Measurements from ENCODE around the gene ANKRD6. TPM values are rescaled to one million over a fixed set of nuclear protein-coding genes. Genes with fewer than 3 reads are reported as not detected.
A peak's percentile ranks its signal among the peaks of the same experiment; 100 is the strongest.

The ANKRD6 gene
- total RNA-seq, 1 donor from 2014 or later = 15.0 TPM

- ATAC-seq (ENCODE audit: poor library complexity) (no peak), DNase-seq (no peak)
Measured at GRCh38 chr6:89495961-89496535, 63.1 kb downstream of the ANKRD6 start.

DNA sequence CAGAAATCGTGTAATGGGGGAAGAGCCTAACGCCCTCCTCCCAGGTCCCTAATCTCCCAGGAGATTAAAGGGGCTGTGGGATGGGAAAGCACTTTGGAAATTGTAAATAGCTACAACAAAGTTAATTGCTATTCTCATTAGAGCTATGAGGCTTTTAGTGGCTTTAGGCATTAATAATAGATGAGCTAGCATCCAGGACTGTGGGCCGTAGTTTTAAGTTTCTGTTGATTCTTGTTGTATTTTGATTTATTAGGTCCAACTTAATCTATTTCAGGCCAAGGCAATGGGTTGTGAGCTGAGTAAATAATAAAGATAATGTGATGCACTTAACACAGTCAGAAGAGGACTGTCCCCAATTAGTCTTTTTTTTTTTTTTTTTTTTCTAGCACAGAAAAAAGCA, 67.7 kb downstream of the ANKRD6 start:
- ATAC-seq (ENCODE audit: poor library complexity) = no peak
- intact Hi-C loops (cut with DNase I) = no loop called here
- DNase-seq = no peak

More at GRCh38 chr6:89495961-89496535, 63.1 kb downstream of the ANKRD6 start:
- intact Hi-C loops (cut with DNase I) = no loop called here

DNA sequence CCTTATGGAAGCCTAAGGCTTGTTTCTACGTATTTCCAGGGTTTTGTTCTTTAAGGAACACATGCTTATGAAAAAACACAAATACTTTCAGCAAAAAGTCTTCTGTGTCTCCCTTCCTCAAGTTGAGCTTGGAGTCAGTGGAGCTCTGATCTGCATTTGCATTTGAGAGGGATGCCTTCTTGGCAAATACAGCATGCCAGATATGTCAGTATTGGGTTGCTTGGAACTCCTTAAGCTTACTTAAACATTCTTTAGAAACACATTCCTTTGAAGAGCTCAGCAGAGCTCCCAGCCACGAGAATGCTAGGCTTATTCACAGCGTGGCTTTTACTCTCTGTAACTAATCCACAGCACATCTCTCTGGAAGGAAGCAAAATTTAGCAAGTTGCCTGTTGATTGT, 68.3 kb downstream of the ANKRD6 start:
- ATAC-seq (ENCODE audit: poor library complexity) (no peak), DNase-seq (no peak)
- intact Hi-C loops (cut with DNase I) = no loop called here

DNA sequence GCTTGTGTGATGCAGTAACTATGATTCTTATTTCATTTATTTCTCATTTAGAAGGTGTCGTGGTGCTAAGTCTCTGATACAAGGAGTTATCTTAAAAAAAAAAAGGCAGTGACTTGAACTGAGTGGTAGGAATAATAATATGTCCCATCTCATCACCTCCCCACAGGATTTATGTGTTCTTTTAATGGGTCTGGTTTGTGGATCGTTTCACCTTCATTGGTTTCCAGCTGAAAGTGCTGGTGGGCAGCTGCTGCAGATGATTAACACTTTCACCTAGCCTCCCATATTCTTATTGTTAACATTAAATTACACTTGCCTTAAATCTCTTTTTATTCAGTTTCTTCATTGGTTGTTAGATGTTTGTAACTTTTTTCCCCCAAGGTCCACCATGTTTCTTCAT, 68.8 kb downstream of the ANKRD6 start:
- intact Hi-C loops (cut with DNase I) = no loop called here
- no peak for DNase-seq
- no peak for ATAC-seq (ENCODE audit: poor library complexity)

DNA sequence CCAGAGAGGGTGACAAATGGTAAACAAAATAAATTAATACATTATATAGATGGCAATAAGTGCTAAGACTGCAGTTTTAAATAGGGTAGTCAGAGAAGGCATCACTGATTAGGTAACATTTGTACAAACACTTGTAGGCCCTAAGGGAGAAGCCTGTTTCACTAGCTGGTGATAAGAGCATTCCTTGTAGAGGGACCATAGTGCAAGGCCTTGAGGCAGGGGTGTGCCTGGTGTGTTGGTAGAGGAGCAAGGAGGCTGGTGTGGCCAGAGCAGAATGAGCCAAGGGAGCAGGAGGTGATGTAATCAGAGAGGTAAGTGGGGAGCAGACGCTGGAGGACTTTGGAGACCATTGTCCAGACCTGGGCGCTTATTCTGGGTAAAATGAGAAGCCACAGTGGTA, 70.7 kb downstream of the ANKRD6 start:
- no peak for DNase-seq
- ATAC-seq (ENCODE audit: poor library complexity) = no peak
- intact Hi-C loops (cut with DNase I) = no loop called here

GRCh38 chr6:89505847-89506246, 72.9 kb downstream of the ANKRD6 start:
- ATAC-seq (ENCODE audit: poor library complexity) = no peak
- intact Hi-C loops (cut with DNase I) = no loop called here

DNA sequence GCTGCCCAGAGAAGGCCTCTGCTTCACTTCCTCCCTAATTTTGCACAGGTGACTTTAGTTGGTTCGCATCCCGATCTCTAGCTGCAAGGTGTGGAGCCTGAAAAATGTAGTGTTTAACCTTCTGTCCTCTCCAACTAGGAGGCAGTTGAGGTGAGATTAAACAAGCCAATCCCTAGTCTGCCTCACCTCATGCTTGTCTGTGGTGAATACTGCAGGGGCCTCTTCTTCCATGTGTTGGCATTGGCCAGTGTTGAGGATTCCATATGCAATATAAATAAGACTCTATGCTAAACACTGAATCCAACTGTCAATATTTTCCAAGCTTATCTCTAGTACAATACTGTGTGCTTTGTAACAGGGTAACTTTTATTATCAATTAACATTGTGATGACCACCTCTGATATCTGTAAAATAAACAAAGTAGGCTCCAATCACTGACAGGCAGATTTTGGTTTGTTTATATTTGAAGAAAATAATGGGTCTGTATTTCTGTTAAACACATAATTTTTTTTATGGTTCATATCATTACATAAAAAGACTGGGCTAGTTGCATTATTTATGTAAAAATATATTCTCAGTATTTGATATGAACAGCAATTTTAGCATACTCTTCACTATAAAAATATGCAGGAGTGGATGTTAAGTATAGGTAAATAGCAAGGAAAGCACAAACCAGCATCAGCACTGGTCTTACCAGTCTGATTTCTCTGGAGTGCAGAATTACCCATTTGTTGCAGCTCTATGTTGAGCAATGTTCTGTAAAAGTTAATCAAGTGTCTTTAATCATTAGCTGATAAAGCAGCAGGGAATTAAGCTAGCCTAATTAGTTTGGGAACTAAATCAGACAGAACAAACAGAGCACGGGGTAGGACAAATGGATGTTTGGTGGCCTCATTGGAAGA, 74.0 kb downstream of the ANKRD6 start:
- ATAC-seq (ENCODE audit: poor library complexity) (no peak), DNase-seq (no peak)
- intact Hi-C loops (cut with DNase I) = no loop called here

More at GRCh38 chr6:89505847-89506246, 72.9 kb downstream of the ANKRD6 start:
- no peak for DNase-seq

- ATAC-seq (ENCODE audit: poor library complexity) (peak; percentile 39), DNase-seq (no peak)
- intact Hi-C loops (cut with DNase I) = no loop called here
Measured at GRCh38 chr6:89508755-89509563, 76.0 kb downstream of the ANKRD6 start.

- peak; percentile 57 for ATAC-seq (ENCODE audit: poor library complexity)
- intact Hi-C loops (cut with DNase I) = no loop called here
- no peak for DNase-seq
Measured at GRCh38 chr6:89509777-89510281, 76.9 kb downstream of the ANKRD6 start.

GRCh38 chr6:89510393-89510792, 77.4 kb downstream of the ANKRD6 start:
- intact Hi-C loops (cut with DNase I) = no loop called here
- no peak for ATAC-seq (ENCODE audit: poor library complexity)

DNA sequence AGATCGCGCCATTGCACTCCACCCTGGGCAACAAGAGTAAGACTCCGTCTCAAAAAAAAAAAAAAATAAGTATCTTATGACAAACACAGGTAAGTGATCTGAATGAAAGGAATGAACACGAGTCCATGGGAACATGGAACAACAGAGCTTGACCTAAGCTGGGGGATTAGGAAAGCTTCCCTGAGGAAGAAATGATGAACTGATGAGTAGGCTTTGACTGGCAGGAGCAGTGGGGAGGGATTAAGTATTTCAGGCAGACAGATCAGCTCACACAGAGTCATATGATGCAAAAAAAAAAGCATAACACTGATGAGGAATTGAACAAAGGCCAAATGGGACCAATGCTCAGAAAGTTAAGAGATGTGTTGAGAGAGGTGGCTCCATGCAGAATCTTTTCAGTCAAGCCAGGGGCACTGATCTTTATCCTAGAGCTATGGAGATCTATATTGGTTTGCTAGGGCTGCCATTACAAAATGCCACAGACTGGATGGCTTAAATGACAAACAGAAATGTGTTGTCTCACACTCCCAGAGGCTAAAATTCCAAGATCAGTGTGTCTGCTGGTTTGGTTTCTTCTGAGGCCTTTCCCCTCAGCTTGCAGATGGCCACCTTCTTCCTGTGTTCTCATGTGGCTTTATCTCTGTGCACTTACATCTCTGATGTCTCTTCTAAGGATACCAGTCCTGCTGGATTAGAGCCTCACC, 85.6 kb downstream of the ANKRD6 start:
- ATAC-seq (ENCODE audit: poor library complexity) (no peak), DNase-seq (no peak)
- intact Hi-C loops (cut with DNase I) = no loop called here

More at GRCh38 chr6:89510393-89510792, 77.4 kb downstream of the ANKRD6 start:
- DNase-seq = no peak

DNA sequence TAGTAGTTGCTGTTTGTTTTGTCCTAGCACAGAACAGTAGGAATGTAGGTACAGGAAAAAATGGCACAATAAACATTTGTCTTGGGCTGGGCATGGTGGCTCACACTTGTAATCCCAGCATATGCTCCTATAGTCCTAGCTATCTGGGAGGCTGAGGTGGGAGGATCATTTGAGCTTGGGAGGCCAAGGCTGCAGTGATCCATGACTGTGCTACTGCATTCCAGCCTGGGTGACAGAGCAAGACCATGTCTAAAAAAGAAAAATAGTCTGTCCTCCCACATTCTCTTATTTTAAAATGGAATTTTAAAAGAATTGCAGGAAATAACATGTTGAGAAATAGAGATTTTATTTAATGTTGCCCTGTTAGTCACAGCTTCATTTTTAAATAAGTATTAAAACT, 87.8 kb downstream of the ANKRD6 start:
- DNase-seq = no peak
- no peak for ATAC-seq (ENCODE audit: poor library complexity)
- intact Hi-C loops (cut with DNase I) = no loop called here

- intact Hi-C loops (cut with DNase I) = no loop called here
- ATAC-seq (ENCODE audit: poor library complexity) = no peak
- no peak for DNase-seq
Measured at GRCh38 chr6:89522778-89523177, 89.8 kb downstream of the ANKRD6 start.

DNA sequence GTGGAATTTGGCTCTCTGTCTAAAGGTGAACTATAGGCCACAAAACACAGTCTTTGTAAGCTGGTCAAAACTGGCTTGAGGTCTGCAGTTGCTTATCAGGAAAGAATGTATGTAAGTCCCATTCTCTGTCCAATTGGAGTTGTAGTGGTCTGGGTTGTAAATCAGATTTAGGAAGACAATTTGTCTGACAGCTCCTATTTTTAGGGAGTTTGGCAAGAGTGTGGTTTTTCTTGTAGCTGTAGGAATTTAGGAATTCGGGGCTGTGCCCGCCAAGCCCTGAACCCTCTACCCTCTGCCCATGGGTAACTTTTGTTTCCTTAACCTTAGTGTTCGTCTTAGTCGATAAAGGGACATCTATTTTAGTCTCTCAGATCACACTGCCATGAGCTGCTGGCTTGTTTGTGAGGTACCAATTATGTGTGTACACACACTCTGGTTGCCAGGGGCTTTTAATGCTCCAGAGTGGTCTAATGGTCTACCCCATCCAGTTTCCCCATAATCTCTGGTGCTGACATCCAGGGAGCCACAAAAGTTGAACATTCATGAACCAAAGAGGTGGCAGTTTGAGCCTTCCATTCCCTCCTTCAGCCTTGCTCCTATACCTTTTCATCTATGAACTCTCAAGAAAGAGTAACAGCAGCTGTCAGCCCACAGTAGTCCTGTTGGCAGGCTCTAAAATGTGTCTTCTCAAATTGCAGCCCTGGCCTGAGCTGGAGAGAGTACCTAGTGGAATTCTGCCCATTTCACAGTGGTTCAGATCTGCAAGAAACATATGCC, 93.0 kb downstream of the ANKRD6 start:
- ATAC-seq (ENCODE audit: poor library complexity) = peak; percentile 47
- intact Hi-C loops (cut with DNase I) = no loop called here
- no peak for DNase-seq

DNA sequence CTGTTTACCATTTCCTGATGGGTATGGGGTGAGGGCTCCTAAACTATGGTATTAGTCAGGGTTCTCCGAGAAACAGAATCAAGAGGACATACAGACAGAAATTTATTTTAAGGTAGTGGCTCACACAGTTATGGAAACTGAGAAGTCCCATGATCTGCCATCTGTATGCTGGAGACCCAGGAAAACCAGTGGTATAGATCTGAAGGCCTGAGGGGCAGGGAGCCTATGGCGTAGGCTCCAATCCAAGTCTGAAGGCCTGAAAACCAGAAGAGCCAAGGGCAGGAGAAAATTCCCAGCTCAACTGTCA, 93.6 kb downstream of the ANKRD6 start:
- no peak for DNase-seq
- intact Hi-C loops (cut with DNase I) = no loop called here
- no peak for ATAC-seq (ENCODE audit: poor library complexity)

DNA sequence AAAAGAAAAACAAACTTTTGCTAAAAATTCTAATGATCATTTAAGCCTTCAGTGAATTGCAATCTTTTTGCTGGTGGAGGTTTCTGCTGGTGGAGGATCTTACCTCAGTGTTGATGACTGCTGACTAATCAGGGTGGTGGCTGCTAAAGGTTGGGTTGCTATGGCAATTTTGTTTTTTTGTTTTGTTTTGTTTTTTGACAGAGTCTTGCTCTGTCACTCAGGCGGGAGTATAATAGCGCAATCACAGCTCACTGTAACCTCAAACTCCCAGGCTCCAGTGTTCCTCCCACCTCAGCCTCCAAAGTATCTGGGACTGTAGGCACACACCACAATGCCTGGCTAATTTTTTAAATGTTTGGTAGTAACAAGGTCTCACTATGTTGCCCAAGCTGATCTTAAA, 94.7 kb downstream of the ANKRD6 start:
- intact Hi-C loops (cut with DNase I) = no loop called here
- DNase-seq = no peak
- ATAC-seq (ENCODE audit: poor library complexity) = no peak

GRCh38 chr6:89528866-89529265, 95.9 kb downstream of the ANKRD6 start:
- DNase-seq = no peak
- intact Hi-C loops (cut with DNase I) = no loop called here
- no peak for ATAC-seq (ENCODE audit: poor library complexity)

- intact Hi-C loops (cut with DNase I) = no loop called here
- peak; percentile 91 for ATAC-seq (ENCODE audit: poor library complexity)
- DNase-seq = peak; percentile 69
Measured at GRCh38 chr6:89530982-89531381, 98.0 kb downstream of the ANKRD6 start.

Data from Right ventricle myocardium superior (tissue), 1 donor.